DMS 273 (cell line): ENCODE data around the gene CDH4.

Source experiments
- DNase-seq: peaks from one replicate; lab custom pipeline; 2025; ENCODE audit not compliant: unreplicated experiment; lab: John Stamatoyannopoulos, UW

CDH4 gene

GRCh38 chr20:61324906-61325305 lies 72.8 kb downstream of the CDH4 start:
- no peak for DNase-seq

- DNase-seq = no peak
Measured at GRCh38 chr20:61325718-61326117, 73.7 kb downstream of the CDH4 start.

GRCh38 chr20:61328911-61329558 lies 77.0 kb downstream of the CDH4 start:
- DNase-seq = peak; percentile 24

GRCh38 chr20:61330441-61330840 lies 78.4 kb downstream of the CDH4 start:
- no peak for DNase-seq

DNA sequence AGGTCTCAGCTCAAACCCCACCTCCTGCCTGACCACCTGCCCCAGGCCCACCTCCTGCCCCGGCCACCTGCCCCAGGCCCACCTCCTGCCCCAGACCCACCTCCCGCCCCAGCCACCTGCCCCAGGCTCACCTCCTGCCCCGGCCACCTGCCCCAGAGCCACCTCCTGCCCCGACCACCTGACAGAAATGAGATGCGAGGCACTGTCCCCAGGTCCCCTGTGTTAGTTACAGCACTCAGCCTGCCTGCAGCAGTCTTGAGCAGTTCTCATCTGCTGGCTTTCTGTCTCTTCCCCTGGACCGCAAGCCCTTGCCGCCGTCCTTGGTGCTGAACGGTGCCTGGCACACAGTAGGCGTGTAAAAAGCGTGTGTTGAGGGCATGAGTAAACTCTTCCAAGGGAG lies 79.5 kb downstream of the CDH4 start:
- no peak for DNase-seq

- DNase-seq = no peak
Measured at GRCh38 chr20:61332016-61332975, 80.2 kb downstream of the CDH4 start.

DNA sequence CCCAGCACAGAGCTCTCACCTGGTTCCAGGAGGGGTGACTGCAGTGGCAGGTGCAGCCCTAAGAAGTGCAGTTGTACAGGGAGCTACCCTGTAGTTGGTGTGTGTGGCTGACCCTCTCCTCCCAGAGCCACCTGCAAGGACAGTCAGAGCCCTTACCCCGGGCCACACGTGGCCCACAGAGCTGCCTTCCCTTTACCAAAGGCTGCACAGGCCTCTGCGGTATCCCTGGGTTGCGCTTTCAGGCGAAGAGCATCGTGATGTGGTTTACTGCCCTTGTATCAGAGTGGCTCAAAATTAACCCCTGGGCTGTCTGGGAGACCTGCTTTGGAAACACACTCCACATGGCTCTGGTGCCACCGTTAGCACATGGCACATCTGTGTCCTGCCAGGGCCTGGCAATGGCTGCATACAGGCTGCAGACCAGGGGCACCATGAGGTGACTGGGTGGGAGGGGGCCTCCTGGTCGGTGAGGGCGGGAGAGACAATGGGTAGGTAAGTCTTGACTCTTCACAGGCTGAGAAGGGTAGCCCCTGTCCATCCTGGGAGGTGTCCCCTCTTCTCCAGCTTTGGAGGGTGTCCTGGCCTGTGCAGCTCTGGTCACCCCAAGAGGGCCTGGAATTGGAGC lies 81.5 kb downstream of the CDH4 start:
- no peak for DNase-seq

DNA sequence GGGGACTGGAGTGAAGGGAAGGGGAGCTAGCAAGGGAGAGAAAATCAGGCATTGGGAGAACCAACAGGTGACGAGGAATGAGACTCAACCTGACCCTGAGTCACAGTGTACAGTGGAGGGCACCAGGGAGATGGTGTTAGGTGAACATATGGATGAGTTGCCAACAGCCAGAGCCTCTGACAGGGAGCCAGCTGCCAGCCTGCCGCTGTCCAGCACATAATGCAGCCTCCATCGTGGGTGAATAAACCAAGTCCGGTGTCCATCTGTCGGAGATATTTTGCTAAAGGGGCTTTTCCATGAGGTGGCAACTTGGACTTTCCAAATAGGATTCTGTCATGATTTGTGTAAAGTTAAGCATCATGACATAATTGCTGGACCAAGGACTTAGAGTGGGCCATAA lies 88.1 kb downstream of the CDH4 start:
- peak; percentile 61 for DNase-seq

DNA sequence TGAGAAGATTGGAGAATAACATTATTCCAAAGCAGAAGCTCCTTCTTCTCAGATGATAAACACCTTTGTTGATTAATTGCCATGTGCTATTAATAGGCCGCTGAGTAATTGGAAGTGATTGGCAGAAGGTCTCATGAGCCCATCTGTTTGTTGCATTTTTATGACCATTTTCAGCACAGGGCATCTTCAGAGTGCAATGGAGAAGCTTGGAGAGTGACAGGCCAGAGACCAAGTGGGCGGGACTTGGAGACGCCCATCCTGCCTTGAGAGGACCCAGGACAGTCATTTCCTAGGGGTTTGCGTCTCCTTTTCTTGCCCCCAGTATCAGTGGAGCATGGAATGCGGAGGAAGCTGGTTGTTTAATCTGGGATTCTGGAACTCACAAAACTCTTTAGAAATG lies 89.5 kb downstream of the CDH4 start:
- DNase-seq = peak; percentile 15

DNA sequence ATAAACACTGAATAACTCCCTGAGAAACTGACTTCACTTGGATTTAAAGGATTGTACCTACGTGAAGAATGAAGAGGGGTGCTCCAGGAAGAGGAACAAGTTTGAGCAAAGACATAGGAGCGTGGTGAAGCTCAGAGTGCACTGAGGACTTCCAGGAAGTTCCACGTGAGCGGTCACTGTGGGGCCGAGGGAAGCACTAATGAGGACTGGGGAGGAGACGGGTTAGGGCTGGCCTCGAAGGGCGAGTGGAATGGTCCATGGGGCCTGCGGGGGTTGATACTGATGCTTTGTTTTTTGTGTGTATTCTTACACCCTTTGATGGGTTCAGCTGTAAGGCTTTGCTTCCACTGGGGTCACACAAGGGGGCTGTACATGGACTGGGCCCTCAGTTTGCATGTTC lies 91.9 kb downstream of the CDH4 start:
- DNase-seq = no peak

- DNase-seq = no peak
Measured at GRCh38 chr20:61345656-61346055, 93.6 kb downstream of the CDH4 start.

GRCh38 chr20:61346996-61347395 lies 94.9 kb downstream of the CDH4 start:
- no peak for DNase-seq

DNA sequence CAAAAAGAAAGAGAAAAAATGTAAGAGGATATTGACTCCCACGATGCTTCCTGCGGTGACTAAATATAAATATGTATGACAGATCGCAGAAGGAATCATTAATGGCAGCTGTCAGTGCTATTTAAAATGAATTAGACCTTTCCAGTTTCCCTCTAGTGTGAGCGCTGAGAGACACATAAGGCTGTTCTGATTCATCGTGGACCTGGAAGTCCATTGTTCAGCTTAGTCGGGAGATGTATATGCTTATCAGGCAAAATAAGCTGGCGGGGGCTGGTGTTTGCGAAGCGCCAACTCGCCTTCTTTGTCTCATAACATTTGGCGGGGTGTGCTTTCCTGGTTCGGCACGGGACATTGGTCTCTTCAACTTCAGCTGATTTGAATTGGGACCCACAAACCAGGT lies 95.4 kb downstream of the CDH4 start:
- DNase-seq = no peak

DNA sequence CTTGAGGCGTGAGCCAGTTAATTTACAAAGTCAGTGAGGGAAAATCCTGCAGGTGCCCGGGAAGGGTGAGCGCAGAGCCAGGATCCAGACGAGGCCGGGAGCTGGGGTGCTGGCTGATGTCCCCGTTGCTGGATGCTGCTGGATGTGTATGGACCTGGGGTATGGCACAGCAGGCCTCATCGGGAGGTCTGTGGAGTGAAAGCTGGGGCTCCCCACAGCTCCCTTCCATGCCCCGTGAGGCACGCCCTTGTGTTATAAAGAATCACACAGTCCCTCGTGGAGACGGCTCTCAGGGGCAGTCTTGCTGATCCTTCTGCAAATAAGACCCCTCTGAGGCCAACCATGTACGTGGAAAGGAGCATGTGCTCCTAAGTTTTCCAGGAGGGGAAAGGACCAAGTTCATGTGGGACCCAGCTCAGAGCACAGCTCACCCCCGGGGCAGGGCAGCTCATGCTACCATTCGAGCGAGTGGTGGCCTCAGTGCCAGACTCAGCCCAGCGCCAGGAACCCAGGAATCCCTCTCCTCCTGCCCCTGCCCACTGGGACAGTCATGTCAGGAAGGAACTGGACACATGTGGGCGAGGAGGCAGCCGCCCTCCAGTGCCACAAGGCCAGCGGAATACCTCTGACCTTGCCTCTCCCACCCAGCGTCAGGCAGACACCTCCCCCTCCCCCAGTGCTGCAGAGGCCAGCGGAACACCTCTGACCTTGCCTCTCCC lies 97.5 kb downstream of the CDH4 start:
- DNase-seq = no peak

DNA sequence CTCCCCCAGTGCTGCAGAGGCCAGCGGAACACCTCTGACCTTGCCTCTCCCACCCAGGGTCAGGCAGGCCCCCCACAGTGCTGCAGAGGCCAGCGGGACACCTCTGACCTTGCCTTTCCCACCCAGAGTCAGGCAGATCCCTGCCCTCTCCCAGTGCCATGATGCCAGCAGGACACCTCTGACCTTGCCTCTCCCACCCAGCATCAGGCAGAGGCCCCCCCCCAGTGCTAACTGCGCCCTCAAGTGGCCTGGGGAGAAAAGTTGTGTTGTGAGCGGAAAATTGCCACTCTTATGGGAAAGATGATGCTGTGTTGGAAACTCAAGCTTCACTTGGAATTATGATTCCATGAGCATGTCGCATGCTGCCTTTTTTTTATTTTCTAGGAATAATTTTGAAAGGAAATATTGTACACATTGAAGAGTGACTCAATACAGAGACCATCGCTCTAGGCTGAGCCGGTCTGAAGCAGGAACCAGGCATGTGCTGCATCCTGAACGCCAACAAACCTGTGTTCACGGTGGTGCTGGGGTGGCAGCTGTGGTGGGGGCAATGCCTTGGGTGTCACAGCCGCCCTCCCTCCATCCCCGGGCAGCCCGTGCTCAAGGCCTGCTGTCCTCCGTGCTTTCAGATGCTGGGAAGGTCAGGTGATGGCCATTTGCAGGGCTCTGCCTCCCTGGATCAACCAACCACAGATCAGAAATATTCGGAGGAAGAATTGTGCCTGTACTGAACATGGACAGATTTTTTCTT lies 98.6 kb downstream of the CDH4 start:
- no peak for DNase-seq

- DNase-seq = no peak
Measured at GRCh38 chr20:61352346-61353260, 100.5 kb downstream of the CDH4 start.

DNA sequence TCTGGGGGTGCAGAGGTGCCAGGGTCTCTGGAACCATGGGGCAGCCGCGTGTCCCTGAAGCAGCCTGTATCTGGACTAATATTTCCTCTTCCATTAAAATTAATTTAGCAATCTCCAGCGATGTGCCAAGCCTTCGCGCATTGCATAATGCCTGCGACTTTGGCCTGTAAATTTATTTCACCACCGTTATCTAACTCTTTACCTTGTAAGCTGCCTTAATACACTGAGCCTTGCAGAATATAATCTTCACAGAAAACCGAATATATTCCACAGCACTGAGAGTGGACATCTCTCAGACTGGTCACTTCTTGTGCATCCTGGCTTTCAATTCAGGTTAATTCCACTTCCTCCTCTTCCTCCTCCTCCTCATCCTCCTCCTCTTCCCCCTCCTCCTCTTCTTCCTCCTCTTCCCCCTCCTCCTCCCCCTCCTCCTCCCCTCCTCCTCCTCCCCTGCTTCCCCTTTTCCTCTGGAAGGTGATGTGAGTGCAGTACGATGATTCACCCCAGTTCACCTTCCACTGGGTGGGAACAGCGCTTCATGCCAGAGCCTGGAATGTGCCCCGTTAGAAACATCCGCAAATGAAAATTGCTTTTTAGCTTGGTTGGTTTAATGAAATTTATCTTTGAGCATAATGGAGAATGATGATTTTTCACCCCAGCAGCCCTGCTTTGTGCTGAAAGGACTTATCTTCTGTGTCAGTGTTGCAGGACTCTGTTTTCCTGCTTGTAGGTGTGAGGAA lies 101.4 kb downstream of the CDH4 start:
- DNase-seq = no peak

GRCh38 chr20:61354001-61354390 lies 101.9 kb downstream of the CDH4 start:
- DNase-seq = no peak

GRCh38 chr20:61354501-61354900 lies 102.4 kb downstream of the CDH4 start:
- no peak for DNase-seq
